Cardiac fibroblast (primary cell): ENCODE data around the gene TERB1.
A peak's percentile ranks its signal among the peaks of the same experiment; 100 is the strongest.

Experiments used
- DNase-seq, 2 donors: peaks; one replicate each; pipeline versions ENCODE4 v3.0.0 to v3.0.0-alpha.2; 2010; ENCODE audit warnings: low read depth in 2 of 2
- H3K4me3 ChIP-seq, 2 donors: replicated peaks in 1 of 2; 1 replicate in 1 of 2; 2 replicates in 1 of 2; pipeline ENCODE4 v1.5.1; 2011; ENCODE audit warnings: low read depth in 2 of 2, low read length in 2 of 2, mild to moderate bottlenecking in 2 of 2, moderate library complexity in 1 of 2
- CTCF ChIP-seq: IDR thresholded peaks from one replicate; pipeline ENCODE4 v1.5.1; 2011; ENCODE audit warnings: low read depth, mild to moderate bottlenecking, low read length, inconsistent platforms

Gene TERB1

DNA sequence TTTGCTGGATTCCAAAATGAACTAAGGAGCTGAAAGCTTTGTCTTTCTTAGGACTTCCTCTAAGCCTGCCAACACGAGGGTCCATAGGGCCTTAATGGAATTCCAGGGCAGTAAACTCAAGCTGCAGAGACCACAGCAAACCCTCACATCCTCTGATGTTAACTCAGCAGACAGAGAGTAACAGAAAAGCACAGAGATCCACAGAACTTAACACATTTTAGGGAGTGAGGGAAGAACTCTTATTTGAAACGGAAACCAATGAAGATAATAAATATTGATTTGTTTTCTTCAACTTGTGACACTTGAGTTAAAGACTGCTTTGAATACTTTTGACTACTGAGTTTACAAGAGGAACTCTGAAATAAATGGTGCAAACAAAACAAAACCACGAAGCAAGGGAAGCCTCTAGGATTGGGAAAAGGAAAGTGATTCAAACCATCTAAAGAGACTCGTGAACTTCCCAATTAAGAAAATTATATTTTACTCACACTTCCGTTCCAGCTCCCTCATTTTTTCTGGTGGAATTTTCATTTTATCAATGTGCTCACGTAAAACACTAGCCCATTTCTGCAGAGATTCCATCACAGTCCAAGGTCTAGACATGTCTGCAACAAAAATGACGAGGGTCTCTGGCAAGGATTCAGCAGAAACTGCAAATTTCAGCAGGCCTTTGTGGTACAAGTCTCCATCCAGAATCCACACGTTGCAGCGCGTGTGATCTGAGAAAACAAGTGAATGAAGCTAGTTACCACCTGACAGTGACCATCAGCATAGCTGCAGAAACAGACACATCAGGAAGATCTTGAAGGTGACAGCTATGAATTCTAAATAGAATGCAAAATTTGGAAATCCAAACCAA is 59.2 kb downstream of the TERB1 start:
- H3K4me3 ChIP-seq: no peak overlapping the region
- DNase-seq: peak in 1 of 2 donors; percentile 64
- no peak for TF ChIP-seq CTCF

- TF ChIP-seq CTCF: no peak
- peak; percentile 94 to 95 for DNase-seq
Measured at GRCh38 chr16:66741169-66741900, 60.0 kb downstream of the TERB1 start.

DNA sequence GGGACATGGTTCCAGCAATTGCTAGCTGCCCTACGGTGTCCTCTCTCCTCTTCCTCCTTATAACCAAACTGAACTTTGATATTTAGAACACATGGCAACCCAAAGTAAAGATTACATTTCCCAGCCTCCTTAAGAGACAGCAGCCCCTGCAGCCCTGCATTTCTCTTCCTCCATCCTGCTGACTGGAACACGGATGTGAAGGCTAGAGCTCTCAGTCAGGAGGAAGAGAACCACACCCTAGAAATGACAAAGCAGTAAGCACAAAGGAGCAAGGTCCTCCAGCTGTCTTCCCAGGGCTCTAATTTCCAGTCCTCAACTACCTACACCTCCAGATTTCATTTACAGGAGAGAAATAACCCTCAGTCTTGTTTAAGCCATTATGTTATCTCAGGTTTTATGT is 60.9 kb downstream of the TERB1 start:
- H3K4me3 ChIP-seq: no peak overlapping the region
- peak; percentile 45 to 70 for DNase-seq
- no peak for TF ChIP-seq CTCF

More at GRCh38 chr16:66741169-66741900, 60.0 kb downstream of the TERB1 start:
- H3K4me3 ChIP-seq: no peak overlapping the region

GRCh38 chr16:66740010-66740409 is 61.4 kb downstream of the TERB1 start:
- peak; percentile 58 to 65 for DNase-seq
- TF ChIP-seq CTCF: peak; percentile 72
- H3K4me3 ChIP-seq: no peak overlapping the region

DNA sequence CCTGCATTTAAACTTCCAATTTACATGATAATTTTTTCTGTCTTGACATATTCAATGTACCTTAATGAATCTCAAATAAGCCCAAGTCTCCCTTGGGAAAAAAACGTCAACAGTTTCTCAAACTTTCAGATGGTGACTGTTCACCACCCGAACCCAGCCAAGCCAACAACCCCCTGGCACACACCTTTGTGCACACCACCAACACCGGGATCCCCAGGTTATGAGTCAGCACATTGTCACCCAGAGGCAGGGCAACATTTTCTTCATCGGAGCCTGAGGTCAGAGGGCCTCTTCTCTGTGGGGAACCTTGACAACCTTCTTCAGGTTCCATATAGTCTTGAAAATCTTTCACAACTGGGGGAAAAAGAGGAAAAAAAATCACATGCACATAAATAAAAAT is 65.5 kb downstream of the TERB1 start:
- DNase-seq: peak in 1 of 2 donors; percentile 29
- TF ChIP-seq CTCF: no peak
- H3K4me3 ChIP-seq: no peak overlapping the region

DNA sequence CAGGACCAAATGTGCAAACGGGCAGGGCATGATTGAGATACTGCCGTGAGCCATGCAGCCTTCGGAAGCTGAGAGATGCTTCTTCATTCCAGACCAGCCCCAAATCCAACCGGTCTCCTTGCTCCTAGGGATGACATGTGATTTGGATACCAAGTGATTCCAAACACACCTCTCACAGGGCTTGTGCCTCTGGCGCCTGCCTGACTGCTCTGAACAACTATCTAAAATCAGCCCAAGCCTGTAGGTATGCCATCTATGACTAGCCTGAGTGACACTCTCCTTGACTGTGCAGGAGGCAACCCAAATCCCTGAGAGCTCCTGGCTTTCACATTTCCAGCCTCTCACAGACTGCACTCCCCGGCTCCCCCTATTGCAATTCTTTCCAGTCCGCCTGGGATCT is 70.3 kb downstream of the TERB1 start:
- DNase-seq: no peak
- H3K4me3 ChIP-seq: no peak overlapping the region
- TF ChIP-seq CTCF: no peak
